Liver (tissue), 9 donors: ENCODE measurements around the gene AP5Z1. TPM values are rescaled to one million over a fixed set of nuclear protein-coding genes. Genes with fewer than 3 reads are reported as not detected.

Experiments used
- DNase-seq: peaks from one replicate; pipeline ENCODE4 v3.0.0-alpha.2; 2017; ENCODE audit warnings: low spot score
- H3K27ac ChIP-seq, 2 donors: one replicate each; pipeline ENCODE4 v1.7.0; 2013; ENCODE audit warnings: inconsistent platforms in 2 of 2, low read length in 2 of 2, control low read depth in 1 of 2, low read depth in 1 of 2, mild to moderate bottlenecking in 1 of 2
- H3K27me3 ChIP-seq, 4 donors: one replicate each; pipeline versions ENCODE4 v1.6.1 to v1.7.0; 2013; ENCODE audit warnings: low read length in 3 of 4, inconsistent platforms in 1 of 4, mild to moderate bottlenecking in 1 of 4, moderate library complexity in 1 of 4; ENCODE audit not compliant: control insufficient read depth in 4 of 4, insufficient read depth in 4 of 4
- H3K36me3 ChIP-seq, 4 donors: one replicate each; pipeline versions ENCODE4 v1.6.1 to v1.7.0; 2013; ENCODE audit warnings: low read length in 3 of 4, mild to moderate bottlenecking in 3 of 4, low read depth in 1 of 4, moderate library complexity in 1 of 4; ENCODE audit not compliant: control insufficient read depth in 4 of 4, insufficient read depth in 3 of 4
- H3K4me1 ChIP-seq, 4 donors: one replicate each; pipeline versions ENCODE4 v1.6.1 to v1.7.0; 2013; ENCODE audit warnings: low read length in 3 of 4, mild to moderate bottlenecking in 3 of 4, moderate library complexity in 1 of 4; ENCODE audit not compliant: control insufficient read depth in 4 of 4, insufficient read depth in 4 of 4
- H3K4me3 ChIP-seq, 3 donors: one replicate each; pipeline versions ENCODE4 v1.6.1 to v1.7.0; 2013; ENCODE audit warnings: low read length in 3 of 3, control low read depth in 1 of 3, low read depth in 1 of 3, mild to moderate bottlenecking in 1 of 3
- H3K9ac ChIP-seq, 2 donors: one replicate each; pipeline ENCODE4 v1.7.0; 2013; ENCODE audit warnings: low read length in 2 of 2, mild to moderate bottlenecking in 2 of 2, moderate library complexity in 2 of 2, control low read depth in 1 of 2, low read depth in 1 of 2
- H3K9me3 ChIP-seq, 4 donors: one replicate each; pipeline versions ENCODE4 v1.6.1 to v1.7.0; 2013; ENCODE audit warnings: low read length in 3 of 4; ENCODE audit not compliant: control insufficient read depth in 4 of 4
- EGR1 ChIP-seq, 2 donors: IDR thresholded peaks; 2 replicates each; pipeline ENCODE4 v1.6.1; 2016 to 2018; ENCODE audit warnings: antibody characterized with exemption in 2 of 2, low read depth in 2 of 2
- FOXA1 ChIP-seq: IDR thresholded peaks from 2 replicates; pipeline ENCODE4 v1.6.1; 2016; ENCODE audit warnings: antibody characterized with exemption
- FOXA2 ChIP-seq: IDR thresholded peaks from 2 replicates; pipeline ENCODE4 v1.6.1; 2016; ENCODE audit warnings: antibody characterized with exemption
- HNF4G ChIP-seq: IDR thresholded peaks from 2 replicates; pipeline ENCODE4 v1.6.1; 2016; ENCODE audit warnings: antibody characterized with exemption
- JUND ChIP-seq, 2 donors: IDR thresholded peaks; 2 replicates each; pipeline ENCODE4 v1.6.1; 2016; ENCODE audit warnings: antibody characterized with exemption in 2 of 2
- RAD21 ChIP-seq, 2 donors: IDR thresholded peaks; 2 replicates each; pipeline ENCODE4 v1.6.1; 2016; ENCODE audit warnings: antibody characterized with exemption in 2 of 2, mild to moderate bottlenecking in 2 of 2
- RXRA ChIP-seq, 2 donors: IDR thresholded peaks; 2 replicates each; pipeline ENCODE4 v1.6.1; 2017 to 2018; ENCODE audit warnings: antibody characterized with exemption in 2 of 2, mild to moderate bottlenecking in 1 of 2
- SP1 ChIP-seq: IDR thresholded peaks from 2 replicates; pipeline ENCODE4 v1.6.1; 2018; ENCODE audit warnings: antibody characterized with exemption, mild to moderate bottlenecking
- TAF1 ChIP-seq: conservative IDR thresholded peaks from 2 replicates; pipeline ENCODE4 v1.6.1; 2016; ENCODE audit warnings: antibody characterized with exemption, mild to moderate bottlenecking
- WGBS: extraction: QIAGEN DNeasy Blood & Tissue Kit; methylation state at CpG from one replicate; pipeline ENCODE4 v1.1.7; 2013; 5-methylcytosine and 5-hydroxymethylcytosine counted together
- polyA plus RNA-seq, 2 donors: library from polyadenylated mRNA; stranded (reverse) in 1 of 2; unstranded in 1 of 2; fragments of 200-250 nt in 1 of 2; fragments of >200 nt in 1 of 2; fragmentation: Nextera tagmentation in 1 of 2; extraction: Ambion mirVana in 1 of 2; gene quantifications; one replicate each; pipeline versions ENCODE4 v1.2.1 to v1.2.3, GENCODE V29; 2013 to 2015
- total RNA-seq, 2 donors: library from RNA; depleted of rRNA; stranded (reverse); fragments of >200 nt; gene quantifications; one replicate each; pipeline ENCODE4 v1.2.3, GENCODE V29; 2014
- TF ChIP-seq, protein P1 (sequence below): IDR thresholded peaks from 2 replicates; pipeline ENCODE4 v1.6.1; 2016; ENCODE audit warnings: antibody characterized with exemption, mild to moderate bottlenecking
- TF ChIP-seq, protein P2 (sequence below): fragments of 150-350 bp; IDR thresholded peaks from 2 replicates; pipeline ENCODE4 v1.5.1; 2017; ENCODE audit warnings: improper control_type of control experiment, low read depth, low read length; ENCODE audit not compliant: missing input control
- TF ChIP-seq, protein P3 (sequence below): IDR thresholded peaks from 2 replicates; pipeline ENCODE4 v1.6.1; 2016; ENCODE audit warnings: antibody characterized with exemption
- donor health status: healthy.
- donor health status: healthy.
- donor health status: healthy.
- donor health status: healthy.
- donor health status: healthy.

The AP5Z1 gene
- total and polyA plus RNA-seq, 4 donors = 10.2 to 16.0 (median 14.2) TPM

DNA sequence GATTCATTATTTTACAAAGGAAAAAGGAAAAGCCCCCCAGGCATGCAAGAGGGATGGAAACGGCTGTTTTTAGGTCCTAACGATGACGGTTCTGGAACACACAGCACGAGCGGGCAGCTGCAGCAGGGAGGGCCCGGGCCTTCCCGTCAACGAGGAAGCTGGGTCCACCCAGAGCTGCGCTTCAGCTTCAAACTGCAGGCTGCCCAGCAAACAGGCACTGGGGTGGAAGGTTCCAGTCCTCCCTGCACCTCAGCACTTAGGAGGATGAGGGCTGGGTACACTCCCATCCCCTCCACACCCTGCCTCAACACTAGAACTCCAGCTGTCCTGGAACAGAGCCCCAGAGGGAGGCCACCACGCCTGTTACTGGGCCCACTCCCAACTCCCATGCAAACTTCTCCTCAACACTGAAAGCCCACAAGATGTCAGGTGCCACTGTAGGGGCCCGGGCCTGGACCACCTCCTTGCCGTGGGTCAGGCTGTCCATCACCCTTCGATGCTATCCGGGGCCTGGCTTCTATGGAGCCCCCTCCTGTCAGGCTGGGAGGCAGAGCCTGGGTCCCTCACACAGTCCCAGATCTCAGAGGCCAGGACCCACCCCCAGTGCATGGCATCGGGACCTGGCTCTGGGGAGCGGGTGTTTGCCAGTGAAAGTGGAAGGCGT is 53.4 kb downstream of the AP5Z1 start:
- Histone ChIP-seq H3K9ac (no peak overlapping the region), H3K27ac (no peak overlapping the region), H3K36me3 (no peaks in the 10 kb centered on the region), H3K27me3 (no peaks in the 10 kb centered on the region), H3K4me1 (no peaks in the 10 kb centered on the region), H3K4me3 (no peak overlapping the region), H3K9me3 (no peaks in the 10 kb centered on the region)
- no peak for DNase-seq
- 86% methylated on average over 17 of the region's 17 CpGs for WGBS
- TF ChIP-seq HNF4G = no peak
- TF ChIP-seq RXRA (IDR thresholded peaks at IDR 0.05) = no peak
- TF ChIP-seq, protein P1, sequence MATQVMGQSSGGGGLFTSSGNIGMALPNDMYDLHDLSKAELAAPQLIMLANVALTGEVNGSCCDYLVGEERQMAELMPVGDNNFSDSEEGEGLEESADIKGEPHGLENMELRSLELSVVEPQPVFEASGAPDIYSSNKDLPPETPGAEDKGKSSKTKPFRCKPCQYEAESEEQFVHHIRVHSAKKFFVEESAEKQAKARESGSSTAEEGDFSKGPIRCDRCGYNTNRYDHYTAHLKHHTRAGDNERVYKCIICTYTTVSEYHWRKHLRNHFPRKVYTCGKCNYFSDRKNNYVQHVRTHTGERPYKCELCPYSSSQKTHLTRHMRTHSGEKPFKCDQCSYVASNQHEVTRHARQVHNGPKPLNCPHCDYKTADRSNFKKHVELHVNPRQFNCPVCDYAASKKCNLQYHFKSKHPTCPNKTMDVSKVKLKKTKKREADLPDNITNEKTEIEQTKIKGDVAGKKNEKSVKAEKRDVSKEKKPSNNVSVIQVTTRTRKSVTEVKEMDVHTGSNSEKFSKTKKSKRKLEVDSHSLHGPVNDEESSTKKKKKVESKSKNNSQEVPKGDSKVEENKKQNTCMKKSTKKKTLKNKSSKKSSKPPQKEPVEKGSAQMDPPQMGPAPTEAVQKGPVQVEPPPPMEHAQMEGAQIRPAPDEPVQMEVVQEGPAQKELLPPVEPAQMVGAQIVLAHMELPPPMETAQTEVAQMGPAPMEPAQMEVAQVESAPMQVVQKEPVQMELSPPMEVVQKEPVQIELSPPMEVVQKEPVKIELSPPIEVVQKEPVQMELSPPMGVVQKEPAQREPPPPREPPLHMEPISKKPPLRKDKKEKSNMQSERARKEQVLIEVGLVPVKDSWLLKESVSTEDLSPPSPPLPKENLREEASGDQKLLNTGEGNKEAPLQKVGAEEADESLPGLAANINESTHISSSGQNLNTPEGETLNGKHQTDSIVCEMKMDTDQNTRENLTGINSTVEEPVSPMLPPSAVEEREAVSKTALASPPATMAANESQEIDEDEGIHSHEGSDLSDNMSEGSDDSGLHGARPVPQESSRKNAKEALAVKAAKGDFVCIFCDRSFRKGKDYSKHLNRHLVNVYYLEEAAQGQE = no peak
- TF ChIP-seq FOXA1 = no peak
- TF ChIP-seq, protein P2, sequence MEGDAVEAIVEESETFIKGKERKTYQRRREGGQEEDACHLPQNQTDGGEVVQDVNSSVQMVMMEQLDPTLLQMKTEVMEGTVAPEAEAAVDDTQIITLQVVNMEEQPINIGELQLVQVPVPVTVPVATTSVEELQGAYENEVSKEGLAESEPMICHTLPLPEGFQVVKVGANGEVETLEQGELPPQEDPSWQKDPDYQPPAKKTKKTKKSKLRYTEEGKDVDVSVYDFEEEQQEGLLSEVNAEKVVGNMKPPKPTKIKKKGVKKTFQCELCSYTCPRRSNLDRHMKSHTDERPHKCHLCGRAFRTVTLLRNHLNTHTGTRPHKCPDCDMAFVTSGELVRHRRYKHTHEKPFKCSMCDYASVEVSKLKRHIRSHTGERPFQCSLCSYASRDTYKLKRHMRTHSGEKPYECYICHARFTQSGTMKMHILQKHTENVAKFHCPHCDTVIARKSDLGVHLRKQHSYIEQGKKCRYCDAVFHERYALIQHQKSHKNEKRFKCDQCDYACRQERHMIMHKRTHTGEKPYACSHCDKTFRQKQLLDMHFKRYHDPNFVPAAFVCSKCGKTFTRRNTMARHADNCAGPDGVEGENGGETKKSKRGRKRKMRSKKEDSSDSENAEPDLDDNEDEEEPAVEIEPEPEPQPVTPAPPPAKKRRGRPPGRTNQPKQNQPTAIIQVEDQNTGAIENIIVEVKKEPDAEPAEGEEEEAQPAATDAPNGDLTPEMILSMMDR = no peak
- TF ChIP-seq SP1 = no peak
- TF ChIP-seq JUND (IDR thresholded peaks at IDR 0.05) = no peak
- TF ChIP-seq, protein P3, sequence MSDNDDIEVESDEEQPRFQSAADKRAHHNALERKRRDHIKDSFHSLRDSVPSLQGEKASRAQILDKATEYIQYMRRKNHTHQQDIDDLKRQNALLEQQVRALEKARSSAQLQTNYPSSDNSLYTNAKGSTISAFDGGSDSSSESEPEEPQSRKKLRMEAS = no peak
- no peak for TF ChIP-seq FOXA2
- TF ChIP-seq TAF1 = no peak
- TF ChIP-seq EGR1 (IDR thresholded peaks at IDR 0.05; ENCODE audit: low read depth in 2 of 2) = no peak

DNA sequence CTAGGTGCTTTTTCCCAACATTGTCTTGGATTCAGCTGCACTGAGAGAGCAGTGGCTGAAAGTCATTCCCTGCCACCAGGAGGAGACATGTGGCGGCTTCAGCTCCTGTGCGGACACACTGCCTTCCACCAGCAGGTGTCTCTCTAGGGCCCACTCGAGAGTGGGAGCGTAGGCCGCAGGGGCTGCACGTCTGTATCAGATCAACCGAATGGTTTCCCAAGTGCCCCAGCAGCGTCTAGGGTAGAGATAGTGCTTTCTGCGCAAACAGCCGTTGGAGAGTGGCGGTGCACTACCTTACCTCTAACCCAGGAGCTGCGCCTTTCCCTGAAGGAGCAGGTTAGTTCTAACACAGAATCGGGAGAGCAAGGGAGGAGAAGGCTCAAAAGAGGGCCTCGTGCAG is 54.8 kb downstream of the AP5Z1 start:
- DNase-seq = peak; percentile 70
- Histone ChIP-seq H3K36me3 (no peaks in the 10 kb centered on the region), H3K4me3 (no peak overlapping the region), H3K9ac (no peak overlapping the region), H3K27me3 (no peaks in the 10 kb centered on the region), H3K27ac (no peak overlapping the region), H3K4me1 (no peaks in the 10 kb centered on the region), H3K9me3 (no peaks in the 10 kb centered on the region)
- WGBS = 47% methylated on average over 14 of the region's 14 CpGs
- TF ChIP-seq, protein P2 = peak; percentile 83
- peak; percentile 72 to 86 for TF ChIP-seq RAD21 (IDR thresholded peaks at IDR 0.05)
- no peak for TF ChIP-seq RXRA (IDR thresholded peaks at IDR 0.05)
- no peak for TF ChIP-seq HNF4G
